Kidney glomerular epithelial cell (primary cell): ENCODE measurements around the gene SMIM45.

Experiments
- DNase-seq: peaks from one replicate; lab custom pipeline; 2025; lab: John Stamatoyannopoulos, UW

The SMIM45 gene

DNA sequence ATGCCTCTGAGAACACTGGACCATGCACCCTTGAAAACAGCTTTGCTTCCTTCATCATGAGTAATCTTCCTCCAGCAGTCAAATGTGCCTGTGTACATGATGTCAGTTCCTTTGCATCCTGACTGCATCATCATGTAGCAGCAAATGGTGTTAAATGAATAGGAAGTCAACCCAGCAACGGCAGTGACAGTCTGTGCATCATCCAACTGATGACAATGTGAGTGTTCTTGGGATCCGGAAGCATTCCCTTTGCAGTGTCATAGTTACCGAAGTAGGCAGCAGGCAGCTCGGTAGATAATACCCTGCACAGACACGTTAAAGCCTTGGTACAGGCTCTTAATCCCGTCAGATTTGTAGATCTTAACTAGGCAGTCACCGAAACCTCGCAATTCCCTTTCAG, 49.2 kb downstream of the SMIM45 start:
- no peak for DNase-seq

DNA sequence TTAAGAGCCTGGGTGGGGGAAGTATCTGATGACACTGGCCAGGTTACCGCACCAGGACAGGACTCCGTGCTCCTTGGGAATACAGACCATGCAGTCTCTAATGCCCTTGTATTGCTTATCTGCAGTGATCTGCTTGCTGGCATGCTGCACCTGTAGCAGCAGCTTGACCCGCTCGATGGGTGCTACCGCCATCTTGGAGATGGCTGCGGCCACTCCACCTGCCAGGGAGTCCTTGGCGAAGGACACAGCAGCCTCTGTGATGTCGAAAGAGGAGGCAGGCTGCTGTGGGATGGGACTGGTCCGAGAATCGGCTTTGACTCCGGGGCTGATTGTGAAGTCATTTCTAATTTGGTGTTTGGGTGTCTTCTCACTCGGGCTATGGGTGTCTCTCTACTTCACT, 49.8 kb downstream of the SMIM45 start:
- no peak for DNase-seq

DNA sequence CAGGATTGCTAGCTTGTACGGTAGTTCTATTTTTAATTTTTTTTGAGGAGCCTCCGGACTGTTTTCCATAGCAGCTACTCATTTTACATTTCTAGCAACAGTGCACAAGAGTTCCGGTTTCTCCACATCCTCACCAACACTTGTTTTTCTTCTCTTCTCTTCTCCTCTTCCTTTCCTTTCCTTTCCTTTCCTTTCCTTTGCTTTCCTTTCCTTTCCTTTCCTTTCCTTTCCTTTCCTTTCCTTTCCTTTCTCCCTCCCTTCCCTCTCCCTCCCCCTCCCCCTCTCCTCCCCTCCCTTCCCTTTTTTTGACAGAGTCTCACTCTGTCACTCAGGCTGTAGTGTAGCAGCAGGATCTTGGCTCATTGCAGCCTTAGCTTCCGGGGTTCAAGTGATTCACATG, 56.0 kb downstream of the SMIM45 start:
- DNase-seq, result no peak
